Measurements from ENCODE around the gene KRT33A.

The KRT33A gene

DNA sequence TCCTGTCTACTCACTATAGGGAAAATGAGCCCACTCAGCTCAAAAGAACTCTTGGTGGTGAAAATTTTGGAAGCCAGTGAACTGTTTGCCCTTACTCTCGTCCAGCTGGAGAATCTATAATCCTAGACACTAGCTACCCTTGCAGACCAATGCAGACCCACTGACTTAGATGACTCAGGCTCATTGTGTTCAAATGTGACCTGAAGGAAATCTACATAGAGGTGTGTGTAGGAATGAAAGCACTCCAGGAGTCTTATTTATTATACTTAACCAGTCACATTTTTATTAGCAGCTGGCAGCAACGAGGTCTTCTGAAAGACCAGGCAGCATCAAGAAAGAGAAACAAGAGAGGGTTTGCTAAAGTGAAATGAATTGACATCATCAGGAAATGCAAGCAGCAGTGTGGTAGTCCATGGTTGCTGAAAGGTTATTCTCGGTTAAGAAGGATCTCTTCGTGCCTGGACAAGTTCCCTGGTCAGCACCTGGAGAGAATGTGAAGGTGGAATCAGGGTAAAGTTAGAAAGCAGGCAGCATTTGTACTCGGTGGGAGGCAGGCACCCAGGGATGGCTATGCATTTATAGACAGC lies 49.3 kb downstream of the KRT33A start:
- no peak for DNase-seq

DNA sequence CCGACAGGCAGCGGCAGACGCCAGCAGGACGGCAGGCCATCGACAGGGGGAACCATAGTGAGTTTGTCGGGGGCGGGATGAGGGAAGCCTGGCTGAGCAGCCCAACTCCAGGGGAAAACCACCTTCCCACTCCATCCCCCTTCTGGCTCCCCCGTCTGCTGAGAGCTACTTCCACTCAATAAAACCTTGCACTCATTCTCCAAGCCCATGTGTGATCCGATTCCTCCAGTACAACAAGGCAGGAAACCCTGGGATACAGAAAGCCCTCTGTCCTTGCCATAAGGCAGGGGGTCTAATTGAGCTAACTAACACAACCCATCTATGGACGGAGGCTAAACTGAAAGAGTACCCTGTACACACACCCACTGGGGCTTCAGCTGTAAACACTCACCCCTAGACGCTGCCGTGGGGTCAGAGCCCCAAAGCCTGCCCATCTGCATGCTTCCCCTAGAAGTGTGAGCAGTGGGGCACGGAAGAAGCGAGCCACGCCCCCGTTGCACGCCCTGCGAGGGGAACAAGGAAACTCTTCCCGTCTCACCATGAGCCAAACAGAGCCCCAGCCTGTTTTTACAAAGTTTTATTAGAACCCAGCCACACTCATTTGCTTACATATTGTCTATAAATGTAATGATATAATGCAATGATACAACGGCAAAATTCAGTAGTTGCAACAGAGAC lies 52.0 kb downstream of the KRT33A start:
- DNase-seq: no peak

DNA sequence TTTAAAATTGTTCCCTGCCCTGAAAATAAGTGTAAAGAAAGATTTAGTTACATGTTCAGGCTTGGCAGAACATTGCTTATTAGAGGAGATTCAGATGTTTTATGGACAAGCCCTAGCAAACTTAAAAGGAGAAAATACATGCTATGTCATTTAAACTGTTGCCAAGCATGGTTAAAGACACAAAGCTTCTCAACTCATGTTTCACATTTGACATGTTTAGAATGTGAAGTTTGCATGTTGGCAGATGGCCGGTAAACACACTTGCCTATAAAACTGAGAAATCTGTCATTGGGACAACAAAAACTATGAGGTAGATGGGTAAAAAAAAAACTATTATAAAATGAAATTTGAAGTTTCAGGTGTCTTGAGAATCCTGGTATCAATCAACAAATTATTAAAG lies 53.8 kb downstream of the KRT33A start:
- no peak for DNase-seq

Measured in activated effector memory CD4-positive, alpha-beta T cell treated with anti-CD3 and anti-CD28 coated beads, Interleukin-2, amount 50 U/mL, for 16 hours (primary cell).